Glomerular endothelial cell (primary cell): ENCODE data around the gene KRTAP4-2. TPM values are rescaled to one million over a fixed set of nuclear protein-coding genes. Genes with fewer than 3 reads are reported as not detected.

Experiments used
- total RNA-seq: library from RNA; depleted of rRNA; stranded (reverse); fragments of >200 nt; gene quantifications from 2 replicates; pipeline ENCODE4 v1.2.3, GENCODE V29; 2015

KRTAP4-2 gene
- total RNA-seq, 1 donor from 2014 or later = not detected

Other genes starting within 250 kb of the KRTAP4-2 start
- gene KRT23, start 240.6 kb downstream of the KRTAP4-2 start, total RNA-seq = not detected in 2 replicates
- gene KRT39, start 211.3 kb downstream of the KRTAP4-2 start, total RNA-seq = not detected in 2 replicates
- gene KRT40, start 193.9 kb downstream of the KRTAP4-2 start, total RNA-seq = not detected in 2 replicates
- not detected in 2 replicates for gene KRTAP3-3, start 184.1 kb downstream of the KRTAP4-2 start, total RNA-seq
- not detected in 2 replicates for gene KRTAP3-2, start 178.3 kb downstream of the KRTAP4-2 start, total RNA-seq
- gene KRTAP3-1, start 169.1 kb downstream of the KRTAP4-2 start, total RNA-seq = not detected in 2 replicates
- 0.29 and 0.82 TPM in 2 replicates for gene KRTAP1-5, start 151.0 kb downstream of the KRTAP4-2 start, total RNA-seq
- not detected in 2 replicates for gene KRTAP1-4, start 148.0 kb downstream of the KRTAP4-2 start, total RNA-seq
- not detected in 2 replicates for gene KRTAP1-3, start 143.3 kb downstream of the KRTAP4-2 start, total RNA-seq
- gene KRTAP1-1, start 136.8 kb downstream of the KRTAP4-2 start, total RNA-seq = not detected in 2 replicates
- not detected in 2 replicates for gene KRTAP2-1, start 130.9 kb downstream of the KRTAP4-2 start, total RNA-seq
- not detected in 2 replicates for gene KRTAP2-2, start 123.0 kb downstream of the KRTAP4-2 start, total RNA-seq
- gene KRTAP2-3, start 118.1 kb downstream of the KRTAP4-2 start, total RNA-seq = 1.8 and 5.4 TPM in 2 replicates
- gene KRTAP2-4, start 112.3 kb downstream of the KRTAP4-2 start, total RNA-seq = not detected in 2 replicates
- not detected in 2 replicates for gene KRTAP4-7, start 94.1 kb downstream of the KRTAP4-2 start, total RNA-seq
- not detected in 2 replicates for gene KRTAP4-8, start 80.1 kb downstream of the KRTAP4-2 start, total RNA-seq
- gene KRTAP4-16, start 76.0 kb downstream of the KRTAP4-2 start, total RNA-seq = not detected in 2 replicates
- not detected in 2 replicates for gene KRTAP4-9, start 72.8 kb downstream of the KRTAP4-2 start, total RNA-seq
- not detected in 2 replicates for gene KRTAP4-11, start 59.8 kb downstream of the KRTAP4-2 start, total RNA-seq
- gene KRTAP4-12, start 54.0 kb downstream of the KRTAP4-2 start, total RNA-seq = not detected in 2 replicates
- gene KRTAP4-6, start 37.7 kb downstream of the KRTAP4-2 start, total RNA-seq = not detected in 2 replicates
- gene KRTAP4-5, start 28.4 kb downstream of the KRTAP4-2 start, total RNA-seq = not detected in 2 replicates
- gene KRTAP4-4, start 17.5 kb downstream of the KRTAP4-2 start, total RNA-seq = not detected in 2 replicates
- not detected in 2 replicates for gene KRTAP4-3, start 10.0 kb downstream of the KRTAP4-2 start, total RNA-seq
- not detected in 2 replicates for gene KRTAP4-1, start 6.7 kb upstream of the KRTAP4-2 start, total RNA-seq
- not detected in 2 replicates for gene KRTAP9-1, start 11.7 kb upstream of the KRTAP4-2 start, total RNA-seq
- gene KRTAP9-2, start 48.4 kb upstream of the KRTAP4-2 start, total RNA-seq = not detected in 2 replicates
- gene KRTAP9-3, start 54.2 kb upstream of the KRTAP4-2 start, total RNA-seq = not detected in 2 replicates
- not detected in 2 replicates for gene KRTAP9-8, start 59.8 kb upstream of the KRTAP4-2 start, total RNA-seq
- gene KRTAP9-4, start 71.5 kb upstream of the KRTAP4-2 start, total RNA-seq = not detected in 2 replicates
- not detected in 2 replicates for gene KRTAP9-9, start 77.2 kb upstream of the KRTAP4-2 start, total RNA-seq
- not detected in 2 replicates for gene KRTAP9-6, start 87.2 kb upstream of the KRTAP4-2 start, total RNA-seq
- gene KRTAP9-7, start 97.5 kb upstream of the KRTAP4-2 start, total RNA-seq = not detected in 2 replicates
- gene KRTAP29-1, start 124.6 kb upstream of the KRTAP4-2 start, total RNA-seq = not detected in 2 replicates
- not detected in 2 replicates for gene KRTAP16-1, start 131.1 kb upstream of the KRTAP4-2 start, total RNA-seq
- gene KRTAP17-1, start 137.5 kb upstream of the KRTAP4-2 start, total RNA-seq = not detected in 2 replicates
- gene KRT33A, start 172.6 kb upstream of the KRTAP4-2 start, total RNA-seq = not detected in 2 replicates
- gene KRT33B, start 191.6 kb upstream of the KRTAP4-2 start, total RNA-seq = not detected in 2 replicates
- gene KRT34, start 204.1 kb upstream of the KRTAP4-2 start, total RNA-seq = 0.35 TPM in 1 of 2 replicates, not detected in the other
- not detected in 2 replicates for gene KRT31, start 219.4 kb upstream of the KRTAP4-2 start, total RNA-seq
- not detected in 2 replicates for gene KRT37, start 246.4 kb upstream of the KRTAP4-2 start, total RNA-seq